HG02852 (cell line): Measurements from ENCODE around the gene CTNS.

Experiments
- ATAC-seq: cut with Tn5 transposase; IDR thresholded peaks from one replicate; pipeline ENCODE4 v1.9.1; 2021; ENCODE audit warnings: mild to moderate bottlenecking, moderate library complexity; ENCODE audit not compliant: unreplicated experiment

The CTNS gene

DNA sequence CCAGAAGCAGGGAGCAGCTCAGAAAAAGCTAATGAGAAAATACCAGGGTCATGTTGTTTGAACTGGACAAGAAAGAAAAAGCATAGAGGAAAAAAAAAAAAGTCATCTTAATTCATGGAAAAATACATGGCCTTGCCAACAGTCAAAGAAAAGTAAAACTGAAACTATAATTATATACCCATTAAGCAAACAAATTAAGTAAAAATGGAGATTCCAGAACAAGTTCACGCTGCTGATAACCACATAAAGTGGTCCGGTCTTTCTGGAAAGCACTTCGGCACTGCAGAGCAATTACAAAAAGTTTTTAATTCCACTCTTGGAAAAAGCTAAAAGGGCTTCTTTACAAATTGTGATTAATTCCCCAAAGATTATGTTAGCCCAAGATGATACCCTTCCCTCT is 71.8 kb downstream of the CTNS start:
- ATAC-seq: no peak

DNA sequence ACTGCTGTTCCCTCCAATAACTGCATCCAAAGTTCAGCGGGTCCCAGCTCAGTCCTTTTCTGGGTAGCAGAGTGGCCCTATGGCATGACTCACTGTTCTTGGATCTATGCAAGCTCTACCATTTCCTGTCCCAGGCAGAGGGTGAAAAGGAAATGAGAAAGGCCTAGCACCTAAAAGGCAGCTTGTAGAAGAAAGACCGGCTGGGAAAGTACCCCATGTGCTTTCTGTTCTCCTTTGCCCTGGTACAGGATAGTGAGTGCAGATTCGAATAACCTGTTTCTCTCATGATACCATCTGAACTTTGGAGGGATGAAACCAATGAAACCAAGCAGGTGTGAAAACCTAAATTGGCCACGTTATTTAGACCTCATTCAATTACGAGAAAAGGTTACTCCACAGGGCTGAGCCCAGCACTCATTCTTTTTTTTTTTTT is 74.4 kb downstream of the CTNS start:
- peak; percentile 87 for ATAC-seq
